Central memory CD4-positive, alpha-beta T cell (primary cell): Measurements from ENCODE around the gene CARD11.
"Not testable (repeated sequence)": the region's sequence is repeated elsewhere in the genome, so short reads cannot be mapped to it uniquely, and the experiment has no call there.

Experiments
- DNase-seq: peaks from one replicate; pipeline ENCODE4 v3.0.0; 2022

Gene CARD11

DNA sequence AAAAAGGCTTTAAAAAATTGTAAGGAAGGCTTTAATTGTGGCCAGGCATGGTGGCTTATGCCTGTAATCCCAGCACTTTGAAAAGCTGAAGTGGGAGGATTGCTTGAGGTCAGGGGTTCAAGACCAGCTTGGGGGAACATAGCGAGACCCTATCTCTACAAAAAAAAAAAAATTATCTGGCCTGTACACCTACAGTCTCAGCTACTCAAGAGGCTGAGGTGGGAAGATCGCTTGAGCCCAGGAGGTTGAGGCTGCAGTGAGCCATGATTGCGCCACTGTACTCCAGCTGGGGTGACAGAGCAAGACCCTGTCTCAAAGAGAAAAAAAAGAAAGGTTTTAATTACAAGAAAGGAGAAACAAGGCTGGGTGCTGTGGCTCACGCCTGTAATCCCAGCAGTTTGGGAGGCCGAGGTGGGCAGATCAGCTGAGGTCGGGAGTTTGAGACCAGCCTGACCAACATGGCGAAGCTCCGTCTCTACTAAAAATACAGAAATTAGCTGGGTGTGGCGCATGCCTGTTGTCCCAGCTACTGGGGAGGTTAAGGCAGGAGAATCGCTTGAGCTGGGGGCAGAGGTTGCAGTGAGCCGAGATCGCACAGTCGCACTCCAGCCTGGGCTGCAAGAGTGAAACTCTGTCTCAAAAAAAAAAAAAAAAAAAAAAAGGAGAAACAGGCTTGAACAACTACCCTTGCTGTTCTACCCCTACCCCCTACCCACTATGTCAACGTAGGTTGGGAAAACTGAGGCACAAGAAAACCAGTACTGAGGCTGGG, 83.7 kb downstream of the CARD11 start:
- DNase-seq: no peak

DNA sequence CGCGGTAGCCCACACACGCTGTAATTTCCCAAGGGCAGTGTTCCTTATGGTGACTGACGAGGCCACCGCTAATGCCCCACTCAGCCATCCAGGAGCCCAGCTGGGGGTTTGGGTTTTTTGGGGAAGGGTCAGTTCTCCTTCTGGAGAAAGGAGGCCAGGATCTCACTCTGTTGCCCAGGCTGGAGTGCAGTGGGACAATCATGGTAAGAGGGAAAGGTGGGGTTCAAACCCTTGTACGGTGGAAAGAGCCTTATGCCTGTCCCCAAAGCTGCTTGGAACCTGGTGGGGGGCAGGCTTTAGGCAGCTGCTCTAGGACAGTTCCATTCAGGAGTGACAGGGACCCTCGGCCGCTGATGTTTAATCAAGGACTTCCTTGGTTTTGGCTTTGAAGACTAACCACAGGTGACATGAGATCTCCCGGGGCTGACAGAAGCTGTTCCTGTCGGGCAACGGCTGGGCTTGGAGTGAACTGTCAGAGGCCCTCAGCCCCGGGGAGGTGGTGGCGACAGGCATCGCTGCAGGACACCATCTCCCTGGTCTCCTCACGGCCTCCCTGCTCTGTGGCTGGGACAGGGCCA, 84.5 kb downstream of the CARD11 start:
- no peak for DNase-seq

DNA sequence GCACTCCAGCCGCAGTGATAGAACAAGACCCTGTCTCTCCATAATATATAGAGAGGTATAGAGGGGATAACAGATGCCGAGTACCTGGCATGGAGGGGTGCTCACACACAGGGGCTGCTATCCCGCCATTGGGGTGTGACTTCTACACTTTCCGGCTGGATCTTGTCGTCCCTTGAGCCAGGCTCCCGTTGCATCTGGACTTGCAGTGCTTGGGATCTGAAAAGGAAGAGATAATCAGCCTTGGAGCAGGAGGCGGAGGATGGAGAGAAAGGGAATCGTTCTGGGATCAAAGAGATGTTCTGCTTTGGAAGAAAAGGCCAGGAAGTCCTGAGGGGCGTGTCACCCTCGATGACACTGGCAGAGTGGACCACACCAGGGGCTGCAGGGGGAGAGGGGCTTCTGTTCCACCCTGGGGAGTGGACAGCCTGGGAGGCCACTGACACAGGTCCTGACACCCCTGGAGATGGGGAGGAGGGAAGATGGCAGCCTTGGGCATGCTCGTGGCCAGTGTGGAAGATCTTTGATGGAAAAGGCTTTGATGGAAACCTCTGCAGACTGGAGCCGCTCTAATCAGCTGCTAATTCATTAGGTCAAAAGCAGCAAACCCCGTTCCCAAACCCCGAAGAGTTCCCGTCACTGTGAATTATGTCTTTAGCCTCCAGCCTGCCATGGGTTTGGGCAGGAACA, 85.1 kb downstream of the CARD11 start:
- no peak for DNase-seq

DNA sequence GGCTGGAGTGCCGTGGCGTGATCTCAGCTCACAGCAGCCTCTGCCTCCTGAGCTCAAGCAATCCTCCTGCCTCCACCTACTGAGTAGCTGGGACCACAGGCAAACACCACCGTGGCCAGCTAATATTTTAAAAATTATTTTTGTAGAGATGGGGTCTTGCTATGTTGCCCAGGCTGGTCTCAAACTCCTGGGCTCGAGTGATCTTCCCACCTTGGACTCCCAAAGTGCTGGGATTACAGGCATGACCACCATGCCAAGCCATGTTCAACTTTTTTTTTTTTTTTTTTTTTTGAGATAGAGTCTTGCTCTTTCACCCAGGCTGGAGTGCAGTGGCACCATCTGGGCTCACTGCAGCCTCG, 86.3 kb downstream of the CARD11 start:
- DNase-seq: not testable (repeated sequence)

DNA sequence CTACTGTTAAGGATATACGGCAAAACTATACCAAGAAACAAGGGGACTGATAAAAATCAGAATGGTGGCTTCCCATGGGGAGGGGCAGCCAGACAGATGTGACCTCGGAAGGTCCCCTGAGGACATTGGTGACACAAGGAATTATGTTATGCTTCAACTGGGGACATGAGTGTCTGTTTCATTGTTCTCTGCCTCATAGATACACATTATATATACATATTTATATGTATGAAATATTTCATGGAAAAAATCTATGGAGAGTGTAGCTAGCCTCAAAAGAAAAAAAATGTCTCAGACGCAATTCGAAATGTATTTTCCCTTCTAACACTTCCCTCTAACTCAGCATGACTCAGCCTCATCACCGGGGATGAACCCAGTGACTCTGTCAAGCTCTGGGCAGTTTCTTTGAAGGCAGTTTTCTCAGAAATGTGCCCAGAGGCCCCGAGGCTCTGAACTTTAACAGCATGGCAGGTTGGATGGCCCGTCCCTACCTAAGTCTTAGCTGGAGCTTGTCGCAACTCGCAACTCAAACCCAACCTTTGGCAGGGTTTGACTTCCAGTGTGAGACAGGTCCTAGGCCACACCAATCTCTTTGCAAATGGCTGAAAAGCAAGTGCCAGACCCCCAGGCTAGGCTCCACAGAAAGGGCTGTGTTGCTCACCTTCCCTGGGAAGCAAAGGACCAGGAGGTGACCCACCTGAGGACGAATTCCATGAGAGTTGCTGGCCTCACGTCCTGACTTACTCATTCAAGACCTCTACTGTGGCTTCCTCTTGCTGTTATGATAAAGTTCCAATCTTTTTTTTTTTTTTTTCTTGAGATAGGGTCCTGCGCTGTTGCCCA, 86.9 kb downstream of the CARD11 start:
- no peak for DNase-seq

DNA sequence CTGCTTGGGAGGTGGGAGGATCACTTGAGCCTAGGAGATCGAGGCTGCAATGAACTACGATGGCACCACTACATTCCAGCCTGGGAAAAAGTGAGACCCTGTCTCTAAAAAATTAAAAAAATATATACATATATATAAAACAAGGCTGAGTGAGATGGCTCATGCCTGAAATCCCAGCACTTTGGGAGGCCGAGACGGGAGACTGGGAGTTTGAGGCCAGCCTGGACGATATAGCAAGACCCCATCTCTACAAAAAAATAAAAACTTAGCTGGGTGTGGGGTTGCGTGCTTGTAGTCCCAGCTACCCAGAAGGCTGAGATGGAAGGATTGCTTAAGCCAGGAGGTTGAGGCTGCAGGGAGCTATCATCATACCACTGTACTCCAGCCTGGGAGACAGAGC, 87.6 kb downstream of the CARD11 start:
- DNase-seq: no peak

DNA sequence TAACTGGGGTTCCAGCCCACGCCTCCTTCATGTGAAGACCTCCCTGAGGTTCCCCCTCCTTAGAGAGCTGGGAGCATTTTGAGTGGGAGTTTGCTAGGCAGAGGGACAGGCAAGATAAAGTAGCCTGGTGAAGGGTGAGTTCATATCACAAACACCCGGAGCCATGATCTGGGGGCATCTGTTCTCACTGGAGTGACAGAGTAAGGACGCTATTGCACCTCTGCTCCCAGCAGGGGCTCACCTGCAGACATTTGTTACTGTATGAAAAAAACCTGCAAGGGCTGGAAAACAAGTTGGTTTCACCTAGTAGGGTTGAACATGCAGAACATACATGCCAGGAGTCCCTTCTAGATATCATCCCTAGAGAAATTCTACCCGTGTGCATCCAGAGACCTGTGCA, 88.4 kb downstream of the CARD11 start:
- no peak for DNase-seq

DNA sequence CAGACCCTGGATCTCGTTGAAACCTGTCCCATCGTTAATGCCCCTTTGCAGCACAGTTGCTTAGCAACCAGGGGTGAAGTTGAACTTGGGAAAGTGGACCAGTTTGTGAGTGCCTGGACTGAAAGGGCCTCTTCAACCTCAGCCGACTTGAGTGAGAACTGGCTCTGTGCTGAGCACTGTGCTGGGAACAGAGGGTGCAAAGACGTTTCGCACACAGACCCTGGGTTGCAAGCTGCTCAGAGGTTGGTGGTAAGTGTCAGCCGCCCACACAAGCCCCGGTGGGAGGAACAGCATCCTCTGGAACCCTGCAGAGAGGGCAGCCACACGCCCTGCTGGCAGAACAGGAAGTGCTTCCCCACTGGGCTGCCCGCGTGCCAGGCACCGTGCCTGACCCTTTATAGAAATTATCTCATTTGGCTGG, 89.2 kb downstream of the CARD11 start:
- DNase-seq: no peak

DNA sequence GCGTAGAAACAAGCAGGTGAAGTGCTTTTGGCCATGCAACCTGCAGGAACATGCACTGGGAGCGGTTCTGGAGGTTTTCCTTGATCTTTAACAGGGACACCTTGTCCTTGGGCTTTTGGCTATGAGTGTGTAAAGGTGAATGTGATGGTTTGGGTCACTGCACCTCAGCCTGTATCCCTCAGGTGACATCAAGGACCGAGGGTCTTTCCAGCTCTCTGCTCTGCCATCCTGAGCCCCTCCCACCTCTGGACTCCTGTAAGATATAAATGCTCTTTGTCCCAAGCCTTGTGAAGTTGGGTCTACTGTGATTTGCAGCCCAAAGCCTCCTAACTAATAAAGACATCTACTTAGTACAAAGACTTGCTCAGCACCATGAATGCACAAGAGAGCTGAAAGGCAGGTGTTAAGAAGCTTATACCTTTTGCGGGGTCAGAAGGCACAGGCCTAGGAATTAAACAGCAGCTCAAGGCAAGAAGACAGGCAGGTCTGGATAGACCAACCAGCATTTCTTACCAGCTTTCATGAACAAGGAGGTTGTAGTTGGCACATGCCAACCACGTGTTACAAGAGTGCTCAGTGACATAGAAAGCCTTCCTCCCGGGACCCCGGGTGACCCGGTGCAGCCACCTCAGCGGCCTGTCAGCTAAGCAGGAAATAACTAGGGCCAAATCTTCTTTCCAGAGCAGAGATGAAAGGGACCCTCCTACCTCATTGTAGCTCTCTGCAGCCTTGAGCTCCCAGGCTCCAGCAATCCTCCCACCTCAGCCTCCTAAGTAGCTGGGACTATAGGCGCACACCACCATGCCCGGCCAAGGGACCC, 89.9 kb downstream of the CARD11 start:
- no peak for DNase-seq

DNA sequence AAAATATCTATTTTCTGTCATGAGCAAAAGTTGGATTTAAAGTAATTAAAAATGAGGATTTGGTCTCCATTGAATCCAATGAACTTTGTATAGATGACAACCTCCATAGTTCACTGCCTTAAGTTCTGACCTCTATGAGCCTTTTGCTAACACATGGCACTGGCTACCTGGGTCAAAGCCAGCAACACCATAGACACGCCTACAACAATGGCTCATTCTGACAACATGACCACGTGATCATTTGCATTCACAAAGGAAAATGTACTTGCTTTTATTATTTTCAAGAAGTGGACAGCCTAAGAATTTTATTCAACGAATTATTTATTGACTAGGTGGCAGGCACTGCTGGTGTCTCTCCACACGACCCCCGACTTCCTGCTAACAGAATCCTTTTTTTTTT, 90.6 kb downstream of the CARD11 start:
- no peak for DNase-seq

DNA sequence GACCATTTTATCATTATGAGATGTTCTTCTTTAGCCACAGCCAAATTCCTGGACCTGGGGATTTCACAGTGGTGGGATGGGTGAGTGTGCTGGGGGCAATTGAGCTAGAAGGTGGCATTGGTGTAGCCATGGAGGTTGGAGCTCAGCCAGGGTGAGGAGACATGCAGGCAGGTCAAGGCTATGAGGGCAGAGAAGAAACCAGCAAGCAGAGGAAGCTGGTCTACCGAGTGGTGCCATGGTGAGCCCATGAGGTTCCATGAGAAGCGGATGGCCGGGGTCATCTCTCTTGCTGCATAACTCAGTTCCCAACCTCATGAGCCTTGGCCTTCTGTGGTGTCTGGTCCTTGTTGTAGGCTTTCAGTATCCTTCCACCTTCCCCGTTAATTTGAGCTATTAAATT, 91.4 kb downstream of the CARD11 start:
- no peak for DNase-seq

DNA sequence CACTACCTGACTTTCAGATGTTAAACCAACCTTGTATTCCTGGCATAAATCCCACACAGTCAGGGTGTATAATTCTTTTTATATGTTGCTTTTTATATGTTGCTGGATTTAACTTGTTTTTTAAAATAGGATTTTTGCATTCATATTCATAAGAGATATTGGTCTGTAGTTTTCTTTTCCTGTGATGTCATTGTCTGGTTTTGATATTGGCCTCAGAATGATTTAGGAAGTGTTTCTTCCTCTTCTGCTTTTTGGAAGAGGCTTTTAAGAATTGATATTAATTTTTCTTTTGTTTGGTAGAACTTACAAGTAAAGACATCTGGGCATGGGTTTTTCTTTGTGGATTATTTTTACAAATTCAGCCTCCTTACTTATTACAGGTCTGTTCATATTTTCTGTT, 93.1 kb downstream of the CARD11 start:
- DNase-seq: no peak

DNA sequence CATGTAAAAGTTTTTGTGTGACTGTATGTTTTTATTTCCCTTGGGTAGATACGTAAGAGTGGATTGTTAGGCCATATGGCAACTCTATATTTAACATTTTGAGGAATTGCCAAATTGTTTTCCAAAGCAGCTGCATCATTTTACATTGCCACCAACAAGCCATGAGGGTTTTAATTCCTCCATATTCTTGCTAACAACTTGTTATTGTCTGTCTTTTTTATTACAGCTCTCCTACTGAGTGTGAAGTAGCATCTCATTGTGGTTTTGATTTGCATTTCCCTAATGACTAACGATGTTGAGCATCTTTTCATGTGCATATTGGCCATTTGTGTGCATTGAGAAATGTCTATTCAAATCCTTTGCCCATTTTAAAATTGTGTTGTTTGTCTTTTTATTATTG, 94.9 kb downstream of the CARD11 start:
- DNase-seq: no peak

DNA sequence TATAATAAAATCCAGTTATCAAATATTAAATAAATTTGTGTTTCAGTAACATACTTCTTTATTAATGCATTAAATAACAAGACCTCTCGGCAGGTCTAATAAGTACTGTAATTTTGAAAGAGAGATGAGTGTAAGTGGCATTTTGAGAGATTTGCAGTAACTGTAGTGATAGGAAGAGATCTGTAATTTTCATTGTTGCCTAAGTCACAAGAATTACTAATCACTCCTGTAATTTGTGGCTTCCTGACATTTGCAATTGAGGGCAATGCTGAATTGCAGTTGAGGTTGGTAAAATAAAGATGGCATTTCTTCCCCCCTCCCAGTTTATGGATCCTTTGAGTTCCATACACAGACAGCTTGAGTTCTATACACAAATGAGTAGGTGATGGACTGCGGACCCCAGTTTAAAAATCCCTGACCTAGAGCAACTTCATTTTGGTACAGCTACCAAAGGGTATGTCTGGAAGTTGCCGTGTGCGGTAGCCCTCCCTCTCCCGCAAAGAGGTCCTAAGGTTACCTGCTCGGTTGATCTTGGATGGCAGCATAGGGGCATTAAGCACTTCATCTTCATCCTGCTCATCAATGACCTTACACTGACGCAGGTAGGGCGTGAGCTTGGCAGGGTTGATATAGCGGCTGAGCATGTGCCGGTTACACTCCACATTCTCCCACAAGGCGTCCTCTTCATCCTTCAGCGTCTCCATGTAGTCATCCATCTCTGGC, 96.4 kb downstream of the CARD11 start:
- no peak for DNase-seq

DNA sequence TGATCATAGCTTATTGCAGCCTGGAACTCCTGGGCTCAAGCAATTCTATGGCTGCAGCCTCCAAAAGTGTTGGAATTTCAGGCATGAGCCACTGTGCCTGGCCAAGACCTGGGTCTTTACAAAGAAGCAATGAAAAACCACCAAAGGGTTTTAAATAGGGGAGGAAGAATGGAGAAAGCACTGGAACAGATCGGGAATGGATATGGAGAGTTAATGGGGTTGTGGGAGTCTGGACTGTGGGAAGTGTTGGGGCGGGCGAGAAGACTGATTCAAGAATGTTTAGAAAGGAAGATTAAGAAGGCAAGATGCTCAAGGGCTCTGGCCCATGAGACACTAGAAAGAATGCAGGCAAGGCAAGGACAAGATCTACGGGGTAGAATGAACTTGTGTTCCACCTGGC, 98.5 kb downstream of the CARD11 start:
- no peak for DNase-seq

DNA sequence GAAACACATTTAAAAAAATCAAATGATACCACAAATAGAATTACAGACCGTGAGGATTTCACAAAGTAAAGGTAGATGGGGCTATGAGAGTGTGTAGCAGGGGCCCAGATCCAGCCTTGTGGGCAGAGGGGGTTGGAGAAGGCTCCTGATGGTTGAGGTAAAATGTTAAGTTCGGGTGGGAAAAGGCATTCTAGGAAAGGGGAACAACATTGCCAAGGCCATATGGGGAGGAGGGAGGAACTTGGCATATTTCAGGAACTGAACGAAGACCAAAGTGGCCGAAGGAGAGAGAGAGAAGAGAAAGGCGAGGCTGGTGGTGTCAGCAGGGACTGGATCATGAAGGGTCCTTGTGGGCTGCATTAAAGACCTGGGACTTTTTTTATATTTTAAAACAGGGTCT, 98.9 kb downstream of the CARD11 start:
- no peak for DNase-seq

DNA sequence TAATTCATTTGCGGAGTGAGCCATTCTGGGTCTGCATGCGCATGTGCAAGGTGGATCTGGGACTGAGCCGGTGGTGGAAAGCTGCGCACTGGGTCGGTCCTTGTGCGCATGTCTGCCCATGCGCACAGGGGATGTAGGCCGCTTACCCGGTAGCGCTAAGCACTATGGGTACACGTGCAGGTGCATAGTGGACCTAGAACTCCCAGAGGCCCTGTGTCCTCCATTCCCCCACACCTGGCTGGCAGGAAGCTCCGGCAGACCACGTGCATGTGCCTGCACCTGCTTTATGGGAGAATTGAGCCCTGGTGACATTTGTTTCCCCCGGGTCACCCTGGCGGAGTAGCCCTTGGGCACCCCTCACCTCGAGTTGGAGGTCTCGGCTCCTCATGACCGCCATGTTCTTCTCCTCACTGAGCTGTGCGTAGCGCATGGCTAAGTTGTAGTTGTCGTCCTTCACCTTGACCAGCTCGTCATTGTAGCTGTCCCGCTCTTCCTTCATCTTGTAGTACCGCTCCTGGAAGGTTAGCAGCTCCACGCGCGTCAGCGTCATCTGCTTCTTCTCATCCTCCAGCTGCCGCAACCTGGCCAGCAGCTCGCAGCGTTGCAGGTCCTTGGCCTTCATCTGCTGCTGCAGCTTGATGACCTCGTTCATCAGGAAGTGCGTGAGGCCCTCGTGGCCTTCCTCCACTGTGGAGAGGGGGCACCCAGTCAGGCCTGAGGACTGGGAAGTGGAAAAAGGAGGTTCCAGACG, 99.6 kb downstream of the CARD11 start:
- DNase-seq: no peak

DNA sequence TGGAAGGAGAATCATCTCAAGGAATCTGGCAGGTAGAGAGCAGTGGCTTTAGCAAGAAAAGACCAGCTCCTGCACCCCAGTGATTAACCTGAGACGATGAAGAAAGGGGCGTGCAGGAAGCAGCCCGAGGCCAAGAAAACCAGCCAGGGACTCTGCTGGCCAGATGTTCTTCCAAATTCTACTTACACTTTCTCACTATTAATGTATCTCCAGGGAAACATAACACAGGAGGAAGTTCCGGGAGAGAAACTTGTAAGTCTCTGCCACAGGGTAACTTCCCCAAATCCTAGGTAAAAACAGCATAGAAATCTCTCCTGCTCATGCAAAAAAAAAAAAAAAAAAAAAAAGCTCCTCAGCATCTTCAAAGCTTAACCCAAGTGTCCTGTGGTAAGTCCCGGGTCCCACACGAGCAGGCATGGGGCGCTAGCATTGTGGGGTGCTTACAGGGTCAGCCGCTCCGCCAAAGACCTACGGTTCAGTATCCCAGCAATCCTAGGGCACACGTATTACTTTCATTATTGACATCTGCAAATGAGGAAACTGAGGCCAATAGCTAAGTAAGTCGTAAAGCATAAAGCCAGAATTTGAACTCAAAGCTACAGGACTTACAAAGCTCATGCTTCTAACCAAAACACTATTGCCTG, 102.3 kb downstream of the CARD11 start:
- DNase-seq: no peak

DNA sequence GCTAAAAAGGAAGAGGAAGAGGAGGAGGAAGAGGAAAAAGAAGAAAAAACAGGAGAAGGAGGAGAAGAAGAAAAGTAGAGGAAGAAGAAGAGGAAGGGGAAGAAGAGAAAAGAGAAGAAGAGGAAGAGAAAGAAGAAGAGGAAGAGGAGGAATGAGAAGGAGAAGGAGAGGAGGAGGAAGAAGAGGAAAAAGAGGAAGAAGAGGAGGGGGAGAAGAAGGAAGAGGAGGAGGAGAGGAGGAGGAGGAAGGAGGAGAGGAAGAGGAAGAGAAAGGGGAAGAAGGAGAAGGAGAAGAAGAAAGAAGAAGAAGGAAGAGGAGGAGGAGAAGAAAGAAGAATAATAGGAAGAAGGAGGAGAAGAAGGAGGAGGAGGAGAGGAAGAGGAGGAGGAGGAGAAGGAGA, 103.2 kb downstream of the CARD11 start:
- DNase-seq: no peak

DNA sequence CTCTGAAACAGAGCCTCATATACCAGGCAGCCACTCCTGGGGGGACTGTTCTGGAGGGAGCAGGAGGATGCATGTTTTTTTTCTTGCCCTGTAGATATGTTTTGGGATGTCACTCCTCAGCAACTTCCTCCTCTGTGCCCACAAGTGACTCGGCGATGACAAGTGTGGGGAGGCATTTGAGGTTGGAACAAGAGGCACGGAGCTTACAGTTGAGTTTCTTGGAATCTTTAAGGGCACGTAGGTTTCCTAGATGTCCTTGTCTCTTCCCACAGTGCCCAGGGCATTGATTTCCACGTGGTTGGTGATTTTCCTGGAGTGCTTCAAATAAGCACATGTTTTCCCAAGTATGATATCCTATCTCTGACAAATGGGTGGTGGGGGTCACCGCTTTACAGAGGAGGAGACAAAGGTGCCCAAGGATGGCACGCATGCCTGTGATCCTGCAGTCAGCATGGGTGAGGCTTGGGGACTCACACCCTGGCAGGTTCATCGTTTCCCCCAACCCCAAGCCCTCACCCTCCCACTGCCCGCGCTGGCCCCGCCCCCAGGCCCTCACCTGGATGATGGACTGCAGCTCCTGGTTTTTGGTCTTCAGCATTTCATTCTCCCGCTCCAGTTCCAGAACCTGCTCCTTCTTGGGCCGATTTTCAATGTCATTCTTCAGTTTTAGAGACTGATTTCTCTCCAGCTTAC, 104.3 kb downstream of the CARD11 start:
- no peak for DNase-seq
